Fibroblast of peridontal ligament (primary cell): Measurements from ENCODE around the gene CAMSAP1.
"Not testable (repeated sequence)": the region's sequence is repeated elsewhere in the genome, so short reads cannot be mapped to it uniquely, and the experiment has no call there.

Experiments
- DNase-seq: peaks from one replicate; pipeline ENCODE4 v3.0.0-alpha.2; 2010; ENCODE audit errors: extremely low read depth

The CAMSAP1 gene

DNA sequence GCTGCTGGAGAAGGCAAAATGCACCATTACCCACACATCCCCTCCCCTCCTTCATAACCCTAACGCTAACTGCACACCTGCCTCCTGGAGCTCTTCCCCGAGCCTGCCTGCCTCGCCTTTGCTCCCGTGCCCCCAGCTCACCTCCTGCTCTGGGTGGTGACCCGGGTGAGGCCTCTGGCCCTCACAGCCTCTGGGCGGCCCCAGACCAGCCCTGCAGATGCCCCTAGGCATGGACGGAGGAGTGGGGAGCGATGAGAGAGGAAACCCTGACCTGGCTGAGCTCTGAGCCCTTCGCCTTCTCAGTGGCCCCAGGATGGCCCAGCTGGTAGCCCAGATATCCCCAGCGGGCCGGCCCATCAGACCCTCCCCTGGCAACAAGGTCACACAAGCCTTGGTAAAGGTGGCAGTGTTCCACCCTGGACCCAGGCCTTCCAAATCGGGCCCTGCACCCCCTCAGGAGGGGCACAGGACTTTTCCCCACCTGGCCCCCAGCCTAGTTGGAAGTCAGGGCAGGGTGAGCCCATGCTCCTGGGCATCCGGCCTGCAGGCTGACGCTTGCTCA is 14.5 kb upstream of the CAMSAP1 start:
- no peak for DNase-seq

DNA sequence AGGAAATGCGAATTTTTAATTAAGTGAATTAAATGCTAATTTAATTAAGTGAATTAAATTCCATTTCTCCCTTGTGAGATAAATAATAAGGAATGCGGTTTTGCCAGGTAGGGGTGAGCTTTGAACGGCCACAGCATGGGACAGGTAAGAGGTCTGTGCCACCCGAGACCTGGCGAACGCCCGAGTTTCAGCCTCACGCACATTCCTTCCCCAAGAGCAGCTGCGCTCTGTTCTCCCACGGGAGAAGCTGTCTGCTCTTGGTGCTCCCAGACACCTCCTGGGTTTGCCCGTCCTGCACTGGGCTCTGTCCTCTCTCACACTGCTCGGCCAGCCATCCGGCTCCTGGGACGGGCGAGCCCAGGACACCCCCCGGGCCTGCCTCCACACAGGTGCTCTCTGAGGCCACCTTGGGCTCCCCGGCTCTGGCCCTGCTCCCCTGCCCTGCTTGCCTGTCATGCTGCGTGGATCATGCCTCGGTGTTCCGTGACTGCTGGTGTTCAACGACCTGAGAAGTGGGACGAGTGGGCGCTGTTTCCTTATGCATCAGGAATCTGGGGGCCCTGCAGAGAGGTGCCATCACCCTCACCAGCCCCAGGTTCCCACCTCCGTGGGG is 13.7 kb upstream of the CAMSAP1 start:
- DNase-seq, result no peak

GRCh38 chr9:135920256-135920930 is 13.0 kb upstream of the CAMSAP1 start:
- DNase-seq, result no peak

GRCh38 chr9:135919318-135919890 is 12.1 kb upstream of the CAMSAP1 start:
- DNase-seq, result no peak

GRCh38 chr9:135916227-135916626 is 8.9 kb upstream of the CAMSAP1 start:
- not testable (repeated sequence) for DNase-seq

GRCh38 chr9:135914921-135915320 is 7.6 kb upstream of the CAMSAP1 start:
- DNase-seq, result peak; percentile 30

- not testable (repeated sequence) for DNase-seq
These were observed 3.9 kb upstream of the CAMSAP1 start for GRCh38 chr9:135911233-135911632.

- DNase-seq, result no peak
These were observed 3.4 kb upstream of the CAMSAP1 start for GRCh38 chr9:135910757-135911156.

- DNase-seq, result no peak
These were observed 2.9 kb upstream of the CAMSAP1 start for GRCh38 chr9:135910216-135910615.

DNA sequence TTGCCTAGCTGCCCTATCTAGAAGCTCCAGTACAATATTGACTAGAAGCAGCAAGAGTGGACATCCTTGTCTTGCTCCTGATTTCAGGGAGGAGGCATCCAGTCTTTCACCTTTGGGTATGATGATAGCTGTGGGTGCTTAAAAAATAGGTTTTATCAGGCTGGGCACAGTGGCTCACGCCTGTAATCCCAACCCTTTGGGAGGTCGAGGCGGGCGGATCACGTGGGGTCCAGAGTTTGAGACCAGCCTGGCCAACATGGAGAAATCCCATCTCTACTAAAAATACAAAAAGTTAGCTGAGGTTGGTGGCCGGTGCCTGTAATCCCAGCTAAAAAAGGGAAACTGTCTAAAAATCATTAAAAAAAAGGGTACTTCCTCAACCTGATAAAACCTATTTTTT is 2.0 kb upstream of the CAMSAP1 start:
- no peak for DNase-seq

GRCh38 chr9:135908754-135909204 is 1.4 kb upstream of the CAMSAP1 start:
- no peak for DNase-seq

DNA sequence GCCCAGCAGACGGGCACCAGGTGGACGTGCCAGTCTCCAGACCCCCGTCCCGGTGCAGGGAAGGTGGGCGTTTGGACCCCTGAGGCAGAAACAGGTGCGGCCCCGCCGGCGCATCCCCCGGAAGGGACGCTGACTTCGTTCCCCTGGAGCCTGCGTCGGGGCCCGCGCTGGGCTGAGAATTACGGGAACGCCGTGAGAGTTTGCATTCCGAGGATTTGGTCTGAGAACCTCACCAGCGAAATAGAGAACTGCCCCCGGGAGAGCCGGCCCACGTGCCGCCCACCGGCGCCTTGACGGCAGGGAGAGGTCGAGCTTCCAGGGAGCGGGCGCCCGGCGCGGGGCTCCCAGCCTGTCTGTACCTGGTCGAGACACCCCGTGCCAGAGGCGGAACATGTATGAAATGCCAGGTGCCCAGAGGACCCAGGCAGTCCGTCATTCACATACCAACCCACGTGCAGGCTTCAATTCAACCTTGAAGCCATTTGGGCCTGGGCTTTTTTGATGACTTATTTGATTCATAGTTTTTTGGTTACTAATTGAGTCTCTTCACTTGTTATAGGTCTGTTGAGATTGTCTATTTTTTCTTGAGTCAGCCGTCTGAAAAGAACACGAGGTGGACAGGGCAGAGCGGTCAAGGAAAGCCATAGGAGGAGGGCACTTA is 877 bp upstream of the CAMSAP1 start:
- DNase-seq, result no peak

DNA sequence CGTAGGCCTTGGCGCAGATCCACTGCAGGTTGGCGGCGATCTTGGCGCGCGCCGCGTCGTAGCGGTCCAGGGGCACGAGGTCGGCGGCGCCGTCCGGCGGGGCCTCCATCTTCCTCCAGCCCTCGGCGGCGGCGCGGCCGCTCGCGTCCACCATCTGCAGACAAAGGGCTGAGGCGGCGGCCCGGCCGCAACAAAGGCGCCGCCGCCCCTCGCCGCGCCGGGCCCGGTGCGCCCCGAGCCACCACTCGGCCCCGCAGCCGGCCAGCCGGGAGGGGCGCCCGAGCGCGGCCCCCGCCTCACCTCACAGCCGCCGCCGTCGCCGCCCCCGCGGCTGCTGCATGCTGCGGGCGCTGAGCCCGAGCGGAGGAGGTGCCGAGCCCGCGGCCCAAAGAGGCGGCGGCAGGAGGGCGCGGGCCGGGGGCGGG is 328 bp downstream of the CAMSAP1 start:
- DNase-seq, result no peak

- DNase-seq, result peak; percentile 57
These were observed 898 bp downstream of the CAMSAP1 start for GRCh38 chr9:135906291-135907005.

DNA sequence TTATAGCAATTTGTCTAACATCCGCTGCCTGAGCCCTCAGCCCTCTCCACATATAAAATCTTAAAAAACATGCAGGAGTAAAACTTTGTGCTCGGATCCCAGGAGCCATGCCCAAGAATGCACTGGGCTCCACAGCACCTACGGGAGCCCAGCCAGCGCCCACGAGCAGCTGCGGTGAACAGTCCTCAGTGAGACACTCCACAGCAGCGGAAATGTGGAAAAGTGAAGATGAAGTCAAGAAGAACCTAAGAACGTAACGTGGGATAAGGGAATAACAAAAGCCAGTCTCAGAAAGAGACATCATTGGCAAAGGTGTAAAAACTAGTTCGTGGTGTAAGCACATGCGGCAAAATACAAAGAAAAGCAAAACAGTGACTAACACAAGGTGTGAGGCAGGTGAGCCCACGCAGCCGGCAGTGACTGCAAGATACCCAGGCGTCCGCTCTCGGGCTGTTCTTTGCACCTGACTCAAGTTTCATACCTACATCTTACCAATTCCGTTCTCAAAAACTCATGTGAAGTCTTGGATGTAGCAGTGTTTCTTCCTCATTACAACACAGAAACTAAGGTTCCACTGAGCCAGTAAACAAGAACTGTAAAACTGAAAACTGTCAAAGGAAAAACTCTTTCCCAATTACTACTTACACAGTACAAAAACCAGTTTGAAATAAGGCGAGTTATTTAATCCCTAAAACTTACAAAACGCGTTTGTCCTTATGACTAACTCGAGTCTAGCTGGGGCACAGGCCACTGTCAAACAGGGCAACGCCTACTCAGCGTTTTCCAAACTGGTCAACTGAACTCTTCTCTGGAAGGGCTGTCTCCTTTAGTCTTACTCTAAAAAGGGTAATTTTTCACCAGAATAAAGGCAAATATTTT is 1.7 kb downstream of the CAMSAP1 start:
- peak; percentile 49 for DNase-seq

- no peak for DNase-seq
These were observed 3.4 kb downstream of the CAMSAP1 start for GRCh38 chr9:135903786-135904520.

GRCh38 chr9:135903358-135903656 is 4.0 kb downstream of the CAMSAP1 start:
- no peak for DNase-seq

GRCh38 chr9:135902655-135903357 is 4.5 kb downstream of the CAMSAP1 start:
- DNase-seq, result no peak

GRCh38 chr9:135901826-135902225 is 5.5 kb downstream of the CAMSAP1 start:
- DNase-seq, result no peak
